ENCODE results near the gene ATOH8.
A peak's percentile ranks its signal among the peaks of the same experiment; 100 is the strongest.

ATOH8 gene, protein sequence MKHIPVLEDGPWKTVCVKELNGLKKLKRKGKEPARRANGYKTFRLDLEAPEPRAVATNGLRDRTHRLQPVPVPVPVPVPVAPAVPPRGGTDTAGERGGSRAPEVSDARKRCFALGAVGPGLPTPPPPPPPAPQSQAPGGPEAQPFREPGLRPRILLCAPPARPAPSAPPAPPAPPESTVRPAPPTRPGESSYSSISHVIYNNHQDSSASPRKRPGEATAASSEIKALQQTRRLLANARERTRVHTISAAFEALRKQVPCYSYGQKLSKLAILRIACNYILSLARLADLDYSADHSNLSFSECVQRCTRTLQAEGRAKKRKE

GRCh38 chr2:85753525-85754312 lies at the start of gene ATOH8:
ATOH8 (plus strand) TSS chr2:85753991; CDS start chr2:85754190, 199 bp downstream.
- TF ChIP-seq CTCF (IDR thresholded peaks at IDR 0.05; ENCODE audit: low read length) (no peak), EZH2 (IDR thresholded peaks at IDR 0.05; ENCODE audit: borderline replicate concordance, low read length) (no peak)
- Histone ChIP-seq H3F3A (ENCODE audit: insufficient read depth, low read length) (no peaks in the 10 kb centered on the region), H3K4me3 (ENCODE audit: low read depth, low read length, poor library complexity, severe bottlenecking) (no peak within 1 kb of the TSS), H3K27ac (ENCODE audit: low read depth, low read length, poor library complexity, severe bottlenecking) (no peak within 1 kb of the TSS), H3K79me2 (ENCODE audit: insufficient read depth, low read length) (no peaks in the 10 kb centered on the region), H3K36me3 (ENCODE audit: insufficient read depth, low read length) (no peaks in the 10 kb centered on the region), H3K4me1 (ENCODE audit: insufficient read depth, low read length, severe bottlenecking) (no peaks in the 10 kb centered on the region), H3K9me2 (ENCODE audit: low read depth, low read length) (no peaks in the 10 kb centered on the region), H3K9ac (ENCODE audit: low read length) (no peak within 1 kb of the TSS), H2AFZ (ENCODE audit: low read length) (no peak within 1 kb of the TSS), H3K4me2 (ENCODE audit: low read length) (peak within 1 kb of the TSS; percentile 41; the same call in 1 of the 2 replicates), H3K9me3 (ENCODE audit: low read length) (no peaks in the 10 kb centered on the region), H3K27me3 (ENCODE audit: insufficient read depth, low read length) (no peaks in the 10 kb centered on the region; the same call in 1 of the 2 replicates), H4K20me1 (ENCODE audit: insufficient read depth, low read length) (no peaks in the 10 kb centered on the region; the same call in 1 of the 2 replicates)

DNA sequence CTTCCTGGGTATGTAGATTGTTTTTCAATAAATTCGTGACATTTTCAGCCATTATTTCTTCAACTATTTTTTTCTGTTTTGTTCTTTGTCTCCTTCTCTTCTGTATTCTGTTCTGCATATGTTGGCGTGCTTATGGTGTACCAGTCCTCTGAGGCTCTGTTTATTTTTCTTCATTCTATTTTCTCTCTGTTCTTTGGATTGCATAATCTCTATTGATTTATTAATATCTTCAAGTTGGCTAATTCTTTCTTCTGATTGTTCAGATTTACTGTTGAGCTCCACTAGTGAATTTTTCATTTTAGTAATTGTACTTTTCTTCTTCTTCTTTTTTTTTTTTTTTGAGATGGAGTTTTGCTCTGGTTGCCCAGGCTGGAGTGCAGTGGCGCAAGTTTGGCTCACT lies 49.8 kb upstream of the ATOH8 start:
- Histone ChIP-seq H3K79me2 (ENCODE audit: insufficient read depth, low read length) (no peaks in the 10 kb centered on the region), H3K36me3 (ENCODE audit: insufficient read depth, low read length) (no peaks in the 10 kb centered on the region), H4K20me1 (ENCODE audit: insufficient read depth, low read length) (no peaks in the 10 kb centered on the region), H3K9ac (ENCODE audit: low read length) (no peak overlapping the region), H3K4me2 (ENCODE audit: low read length) (no peak overlapping the region), H3K9me3 (ENCODE audit: low read length) (no peaks in the 10 kb centered on the region), H3K27ac (ENCODE audit: low read depth, low read length, poor library complexity, severe bottlenecking) (no peak overlapping the region), H3K9me2 (ENCODE audit: low read depth, low read length) (no peaks in the 10 kb centered on the region), H3K4me1 (ENCODE audit: insufficient read depth, low read length, severe bottlenecking) (peaks cover 6% of the 10 kb centered on the region), H3K27me3 (ENCODE audit: insufficient read depth, low read length) (no peaks in the 10 kb centered on the region; the same call in 1 of the 2 replicates), H3K4me3 (ENCODE audit: low read depth, low read length, poor library complexity, severe bottlenecking) (no peak overlapping the region), H2AFZ (ENCODE audit: low read length) (no peak overlapping the region), H3F3A (ENCODE audit: insufficient read depth, low read length) (no peaks in the 10 kb centered on the region)
- TF ChIP-seq CTCF (IDR thresholded peaks at IDR 0.05; ENCODE audit: low read length) = no peak
- TF ChIP-seq EZH2 (IDR thresholded peaks at IDR 0.05; ENCODE audit: borderline replicate concordance, low read length) = no peak

DNA sequence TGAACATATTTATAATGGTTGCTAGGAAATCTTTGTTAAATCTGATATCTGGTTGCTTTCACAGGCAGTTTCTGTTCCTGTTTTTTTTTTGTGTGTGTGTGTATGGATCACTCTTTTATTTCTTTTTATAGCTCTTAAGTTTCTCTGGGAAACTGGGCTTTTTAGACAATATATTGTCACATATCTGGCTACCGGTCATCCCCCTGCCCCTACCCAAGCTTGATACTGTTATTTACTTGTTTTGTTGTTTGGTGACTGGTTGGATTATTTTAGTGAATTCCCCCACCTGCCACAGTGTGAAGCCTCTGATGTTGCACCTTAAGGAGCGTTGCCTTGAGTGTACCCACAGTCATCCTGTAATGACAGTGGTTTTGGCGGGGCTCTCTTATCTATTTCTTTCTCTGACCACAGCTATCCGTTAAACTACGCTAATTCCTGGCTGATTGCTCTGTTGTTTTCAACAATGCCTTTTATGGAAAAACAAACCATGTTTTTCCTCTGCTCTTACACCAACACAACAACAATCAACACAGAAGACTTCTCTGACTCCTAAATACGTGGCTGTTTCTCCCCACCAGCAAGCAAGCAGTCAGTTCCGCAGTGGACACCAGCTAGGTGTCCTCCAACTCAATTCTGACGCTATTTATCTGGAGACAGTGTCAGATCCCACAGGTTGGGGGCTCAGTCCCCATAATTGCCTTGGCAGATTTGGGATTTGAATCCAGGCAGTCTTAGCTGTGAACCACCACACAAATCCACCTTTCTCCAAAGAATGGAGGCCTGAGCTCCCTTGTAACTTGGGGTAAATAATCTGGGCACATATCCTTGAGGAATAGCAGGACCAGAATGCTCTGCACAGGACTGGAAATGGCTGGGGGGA lies 48.8 kb upstream of the ATOH8 start:
- no peak overlapping the region for H2AFZ ChIP-seq (ENCODE audit: low read length)
- H3K9me3 ChIP-seq (ENCODE audit: low read length) = no peaks in the 10 kb centered on the region
- H3K27ac ChIP-seq (ENCODE audit: low read depth, low read length, poor library complexity, severe bottlenecking) = no peak overlapping the region
- H3K27me3 ChIP-seq (ENCODE audit: insufficient read depth, low read length) = no peaks in the 10 kb centered on the region; the same call in 1 of the 2 replicates
- H3K4me3 ChIP-seq (ENCODE audit: low read depth, low read length, poor library complexity, severe bottlenecking) = no peak overlapping the region
- no peaks in the 10 kb centered on the region for H3F3A ChIP-seq (ENCODE audit: insufficient read depth, low read length)
- peaks cover 6% of the 10 kb centered on the region for H3K4me1 ChIP-seq (ENCODE audit: insufficient read depth, low read length, severe bottlenecking)
- no peaks in the 10 kb centered on the region for H4K20me1 ChIP-seq (ENCODE audit: insufficient read depth, low read length)
- no peaks in the 10 kb centered on the region for H3K9me2 ChIP-seq (ENCODE audit: low read depth, low read length)
- no peaks in the 10 kb centered on the region for H3K79me2 ChIP-seq (ENCODE audit: insufficient read depth, low read length)
- H3K9ac ChIP-seq (ENCODE audit: low read length) = no peak overlapping the region
- no peak overlapping the region for H3K4me2 ChIP-seq (ENCODE audit: low read length)
- H3K36me3 ChIP-seq (ENCODE audit: insufficient read depth, low read length) = no peaks in the 10 kb centered on the region
- TF ChIP-seq EZH2 (IDR thresholded peaks at IDR 0.05; ENCODE audit: borderline replicate concordance, low read length) = no peak
- no peak for TF ChIP-seq CTCF (IDR thresholded peaks at IDR 0.05; ENCODE audit: low read length)

Data from OCI-LY1 (cell line).